ENCODE data around the gene MYEOV.

Gene MYEOV

GRCh38 chr11:69278091-69278867 is 15.7 kb upstream of the MYEOV start:
- no peaks in the 10 kb centered on the region for H3K27me3 ChIP-seq (ENCODE audit: insufficient read depth, low read length)
- no peaks in the 10 kb centered on the region for H3K36me3 ChIP-seq (ENCODE audit: insufficient read depth, low read depth, low read length)
- H3K4me3 ChIP-seq (ENCODE audit: low read length), result no peak overlapping the region
- H3K9me3 ChIP-seq (ENCODE audit: insufficient read depth, low read depth, low read length), result no peaks in the 10 kb centered on the region; the same call in 1 of the 2 replicates
- H3K9ac ChIP-seq (ENCODE audit: low read depth, low read length), result no peak overlapping the region
- no peak overlapping the region for H3K27ac ChIP-seq (ENCODE audit: low read length)
- H3K4me1 ChIP-seq (ENCODE audit: insufficient read depth, low read length), result no peaks in the 10 kb centered on the region

GRCh38 chr11:69280451-69280850 is 13.5 kb upstream of the MYEOV start:
- no peaks in the 10 kb centered on the region for H3K27me3 ChIP-seq (ENCODE audit: insufficient read depth, low read length)
- H3K4me1 ChIP-seq (ENCODE audit: insufficient read depth, low read length), result no peaks in the 10 kb centered on the region
- H3K36me3 ChIP-seq (ENCODE audit: insufficient read depth, low read depth, low read length), result no peaks in the 10 kb centered on the region
- no peak overlapping the region for H3K9ac ChIP-seq (ENCODE audit: low read depth, low read length)
- H3K4me3 ChIP-seq (ENCODE audit: low read length), result no peak overlapping the region
- H3K27ac ChIP-seq (ENCODE audit: low read length), result no peak overlapping the region
- no peaks in the 10 kb centered on the region; the same call in 1 of the 2 replicates for H3K9me3 ChIP-seq (ENCODE audit: insufficient read depth, low read depth, low read length)

GRCh38 chr11:69280994-69281393 is 13.0 kb upstream of the MYEOV start:
- H3K9ac ChIP-seq (ENCODE audit: low read depth, low read length), result no peak overlapping the region
- no peaks in the 10 kb centered on the region; the same call in 1 of the 2 replicates for H3K9me3 ChIP-seq (ENCODE audit: insufficient read depth, low read depth, low read length)
- H3K27me3 ChIP-seq (ENCODE audit: insufficient read depth, low read length), result no peaks in the 10 kb centered on the region
- H3K4me1 ChIP-seq (ENCODE audit: insufficient read depth, low read length), result no peaks in the 10 kb centered on the region
- no peak overlapping the region for H3K27ac ChIP-seq (ENCODE audit: low read length)
- no peaks in the 10 kb centered on the region for H3K36me3 ChIP-seq (ENCODE audit: insufficient read depth, low read depth, low read length)
- no peak overlapping the region for H3K4me3 ChIP-seq (ENCODE audit: low read length)

DNA sequence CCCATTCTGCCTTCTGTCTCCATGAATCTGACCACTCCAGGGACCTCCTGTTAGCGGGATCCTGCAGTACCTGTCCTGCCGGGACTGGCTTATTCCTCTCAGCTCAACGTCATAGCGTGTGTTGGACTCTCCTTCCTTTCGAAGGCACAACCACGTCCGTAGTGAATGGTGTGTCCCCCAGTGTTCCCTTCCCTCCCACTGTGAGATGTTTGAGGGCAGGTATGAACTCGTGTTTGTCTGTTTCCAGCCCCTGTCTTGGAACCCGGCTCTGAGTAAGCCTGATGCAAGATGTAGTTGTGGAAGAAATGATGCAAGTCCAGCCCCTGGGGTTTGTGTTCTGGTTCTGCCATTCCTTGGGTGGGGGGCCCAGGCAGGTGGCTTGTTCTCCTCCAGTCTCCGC is 10.5 kb upstream of the MYEOV start:
- Histone ChIP-seq H3K36me3 (ENCODE audit: insufficient read depth, low read depth, low read length) (no peaks in the 10 kb centered on the region), H3K27ac (ENCODE audit: low read length) (no peak overlapping the region), H3K4me3 (ENCODE audit: low read length) (no peak overlapping the region), H3K9me3 (ENCODE audit: insufficient read depth, low read depth, low read length) (no peaks in the 10 kb centered on the region; the same call in 1 of the 2 replicates), H3K27me3 (ENCODE audit: insufficient read depth, low read length) (no peaks in the 10 kb centered on the region), H3K4me1 (ENCODE audit: insufficient read depth, low read length) (peaks cover 13% of the 10 kb centered on the region; the same call in 1 of the 2 replicates), H3K9ac (ENCODE audit: low read depth, low read length) (no peak overlapping the region)

GRCh38 chr11:69284081-69284511 is 9.9 kb upstream of the MYEOV start:
- Histone ChIP-seq H3K27ac (ENCODE audit: low read length) (no peak overlapping the region), H3K9me3 (ENCODE audit: insufficient read depth, low read depth, low read length) (no peaks in the 10 kb centered on the region; the same call in 1 of the 2 replicates), H3K9ac (ENCODE audit: low read depth, low read length) (no peak overlapping the region), H3K4me1 (ENCODE audit: insufficient read depth, low read length) (peaks cover 13% of the 10 kb centered on the region; the same call in 1 of the 2 replicates), H3K4me3 (ENCODE audit: low read length) (no peak overlapping the region), H3K27me3 (ENCODE audit: insufficient read depth, low read length) (no peaks in the 10 kb centered on the region), H3K36me3 (ENCODE audit: insufficient read depth, low read depth, low read length) (no peaks in the 10 kb centered on the region)

GRCh38 chr11:69285091-69285490 is 8.9 kb upstream of the MYEOV start:
- Histone ChIP-seq H3K27me3 (ENCODE audit: insufficient read depth, low read length) (no peaks in the 10 kb centered on the region), H3K36me3 (ENCODE audit: insufficient read depth, low read depth, low read length) (no peaks in the 10 kb centered on the region), H3K4me1 (ENCODE audit: insufficient read depth, low read length) (peaks cover 13% of the 10 kb centered on the region; the same call in 1 of the 2 replicates), H3K9ac (ENCODE audit: low read depth, low read length) (no peak overlapping the region), H3K4me3 (ENCODE audit: low read length) (no peak overlapping the region), H3K9me3 (ENCODE audit: insufficient read depth, low read depth, low read length) (no peaks in the 10 kb centered on the region; the same call in 1 of the 2 replicates), H3K27ac (ENCODE audit: low read length) (no peak overlapping the region)

- no peak overlapping the region for H3K27ac ChIP-seq (ENCODE audit: low read length)
- H3K27me3 ChIP-seq (ENCODE audit: insufficient read depth, low read length), result no peaks in the 10 kb centered on the region
- no peak overlapping the region for H3K4me3 ChIP-seq (ENCODE audit: low read length)
- H3K9ac ChIP-seq (ENCODE audit: low read depth, low read length), result no peak overlapping the region
- no peaks in the 10 kb centered on the region for H3K36me3 ChIP-seq (ENCODE audit: insufficient read depth, low read depth, low read length)
- H3K9me3 ChIP-seq (ENCODE audit: insufficient read depth, low read depth, low read length), result no peaks in the 10 kb centered on the region; the same call in 1 of the 2 replicates
- H3K4me1 ChIP-seq (ENCODE audit: insufficient read depth, low read length), result peaks cover 13% of the 10 kb centered on the region; the same call in 1 of the 2 replicates
Measured at GRCh38 chr11:69285766-69286165, 8.2 kb upstream of the MYEOV start.

DNA sequence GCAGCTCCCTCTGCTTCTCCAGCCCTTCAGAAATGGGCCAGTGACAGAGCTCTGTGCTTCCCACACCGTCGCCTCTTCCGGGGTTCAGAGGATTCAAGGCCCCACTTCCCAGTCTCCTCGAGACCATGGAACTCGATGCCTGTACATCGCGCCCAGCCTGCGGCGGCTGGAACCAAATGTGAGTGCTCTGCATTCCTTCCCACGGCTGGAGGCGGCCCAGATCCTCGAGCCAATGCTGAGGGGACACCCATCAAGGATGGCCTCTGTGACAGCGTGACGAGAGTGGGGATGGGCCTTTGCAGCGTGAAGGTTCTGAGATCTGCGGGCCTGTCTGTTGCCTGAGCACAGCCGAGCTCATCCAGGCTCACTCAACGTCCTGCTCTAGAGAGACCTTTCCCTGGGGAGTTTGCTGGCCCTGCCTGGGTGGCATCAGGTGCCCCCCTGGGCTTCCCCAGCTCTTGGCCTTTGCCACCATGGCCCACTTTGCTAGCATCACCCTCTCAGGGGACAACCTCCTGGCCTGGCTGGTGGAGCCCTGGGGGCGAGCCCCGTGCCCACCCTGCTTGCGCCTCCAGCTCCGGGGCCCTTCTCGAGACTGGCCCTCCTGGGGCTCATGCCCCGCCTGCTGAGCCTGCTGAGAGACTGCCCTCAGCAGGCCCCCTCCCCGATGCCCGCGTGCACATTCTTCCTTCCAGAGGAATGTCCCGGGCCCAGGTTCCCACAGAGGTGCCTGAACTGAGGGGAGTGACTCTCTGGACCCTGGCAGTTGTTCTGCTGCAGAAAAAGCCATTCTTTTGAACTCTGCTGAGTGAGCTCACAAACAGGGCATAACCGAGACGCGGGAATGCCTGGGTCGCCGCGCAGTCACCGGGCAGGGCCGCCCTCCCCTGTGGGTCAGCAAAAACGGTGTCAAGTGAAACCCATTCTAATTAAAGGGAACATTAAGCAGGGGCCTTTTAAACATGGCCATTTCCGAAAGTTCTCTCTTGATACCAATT is 7.3 kb upstream of the MYEOV start:
- peaks cover 13% of the 10 kb centered on the region; the same call in 1 of the 2 replicates for H3K4me1 ChIP-seq (ENCODE audit: insufficient read depth, low read length)
- no peak overlapping the region for H3K4me3 ChIP-seq (ENCODE audit: low read length)
- no peak overlapping the region for H3K27ac ChIP-seq (ENCODE audit: low read length)
- H3K27me3 ChIP-seq (ENCODE audit: insufficient read depth, low read length), result no peaks in the 10 kb centered on the region
- no peaks in the 10 kb centered on the region; the same call in 1 of the 2 replicates for H3K9me3 ChIP-seq (ENCODE audit: insufficient read depth, low read depth, low read length)
- no peak overlapping the region for H3K9ac ChIP-seq (ENCODE audit: low read depth, low read length)
- H3K36me3 ChIP-seq (ENCODE audit: insufficient read depth, low read depth, low read length), result no peaks in the 10 kb centered on the region

DNA sequence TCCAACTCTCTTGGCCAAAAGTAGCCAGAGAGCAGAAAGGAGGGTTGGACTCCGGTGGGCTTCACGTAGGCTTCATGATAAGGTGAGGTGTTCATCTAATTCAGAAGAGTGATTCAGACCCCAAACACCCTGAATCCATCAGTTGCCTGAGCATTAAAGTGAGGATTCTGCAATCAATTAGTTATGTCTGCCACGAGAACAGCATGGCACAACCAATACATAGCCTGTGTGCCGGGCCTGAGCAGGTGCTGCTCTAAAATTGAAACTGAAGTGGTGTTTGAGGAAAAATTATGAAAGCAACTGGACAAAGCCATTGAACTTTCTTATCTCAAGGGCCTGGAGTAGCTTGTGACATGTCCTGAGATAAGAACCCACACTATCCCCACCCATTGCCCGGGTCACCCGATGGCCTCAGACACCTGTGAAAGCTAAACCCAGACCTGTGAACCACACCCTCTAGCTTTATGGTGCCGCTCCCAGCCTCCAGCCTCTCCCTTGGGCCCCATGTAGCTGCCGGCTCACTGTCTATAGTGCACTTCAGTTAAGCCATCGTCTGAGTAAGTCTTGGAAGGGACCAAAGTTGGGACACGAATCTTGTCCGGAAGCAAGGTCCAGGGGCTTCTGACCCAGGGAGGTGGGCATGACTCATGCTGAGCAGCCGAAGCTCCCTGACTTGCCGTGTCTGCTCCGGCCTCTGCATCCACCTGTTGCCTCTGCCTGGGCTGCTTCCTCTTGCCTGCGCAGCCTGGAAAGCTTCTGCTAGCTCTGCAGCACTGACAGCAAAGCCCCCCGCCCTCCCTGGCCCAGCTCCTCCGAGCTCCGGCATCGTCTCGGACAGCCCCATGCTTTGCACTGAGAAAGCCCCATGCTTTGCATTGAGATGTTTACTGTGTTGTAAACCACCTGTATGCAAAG is 5.7 kb upstream of the MYEOV start:
- Histone ChIP-seq H3K4me3 (ENCODE audit: low read length) (no peak overlapping the region), H3K9me3 (ENCODE audit: insufficient read depth, low read depth, low read length) (no peaks in the 10 kb centered on the region), H3K36me3 (ENCODE audit: insufficient read depth, low read depth, low read length) (no peaks in the 10 kb centered on the region), H3K9ac (ENCODE audit: low read depth, low read length) (no peak overlapping the region), H3K4me1 (ENCODE audit: insufficient read depth, low read length) (peaks cover 13% of the 10 kb centered on the region; the same call in 1 of the 2 replicates), H3K27ac (ENCODE audit: low read length) (no peak overlapping the region), H3K27me3 (ENCODE audit: insufficient read depth, low read length) (no peaks in the 10 kb centered on the region)

- no peaks in the 10 kb centered on the region for H3K27me3 ChIP-seq (ENCODE audit: insufficient read depth, low read length)
- H3K9me3 ChIP-seq (ENCODE audit: insufficient read depth, low read depth, low read length), result no peaks in the 10 kb centered on the region
- H3K27ac ChIP-seq (ENCODE audit: low read length), result no peak overlapping the region
- no peak overlapping the region for H3K4me3 ChIP-seq (ENCODE audit: low read length)
- H3K4me1 ChIP-seq (ENCODE audit: insufficient read depth, low read length), result peaks cover 13% of the 10 kb centered on the region; the same call in 1 of the 2 replicates
- H3K9ac ChIP-seq (ENCODE audit: low read depth, low read length), result no peak overlapping the region
- H3K36me3 ChIP-seq (ENCODE audit: insufficient read depth, low read depth, low read length), result no peaks in the 10 kb centered on the region
Measured at GRCh38 chr11:69288883-69289242, 5.1 kb upstream of the MYEOV start.

- H3K27ac ChIP-seq (ENCODE audit: low read length), result no peak overlapping the region
- H3K27me3 ChIP-seq (ENCODE audit: insufficient read depth, low read length), result no peaks in the 10 kb centered on the region
- H3K4me1 ChIP-seq (ENCODE audit: insufficient read depth, low read length), result peaks cover 13% of the 10 kb centered on the region; the same call in 1 of the 2 replicates
- H3K9ac ChIP-seq (ENCODE audit: low read depth, low read length), result no peak overlapping the region
- H3K9me3 ChIP-seq (ENCODE audit: insufficient read depth, low read depth, low read length), result no peaks in the 10 kb centered on the region
- no peak overlapping the region for H3K4me3 ChIP-seq (ENCODE audit: low read length)
- H3K36me3 ChIP-seq (ENCODE audit: insufficient read depth, low read depth, low read length), result no peaks in the 10 kb centered on the region
Measured at GRCh38 chr11:69290806-69291205, 3.1 kb upstream of the MYEOV start.

Data from iPS-20b (cell line).